WI38 (cell line): ENCODE data around the gene RFXAP.

ENCODE experiments used
- H3K4me3 ChIP-seq: 2 replicates; pipeline ENCODE4 v1.5.1; 2011; ENCODE audit warnings: low read depth, mild to moderate bottlenecking, control low read depth, low read length
- TF ChIP-seq, protein P1 (sequence below): IDR thresholded peaks from 2 replicates; pipeline ENCODE4 v1.5.1; 2012; ENCODE audit warnings: low read depth, mild to moderate bottlenecking, control low read depth, low read length

RFXAP gene

DNA sequence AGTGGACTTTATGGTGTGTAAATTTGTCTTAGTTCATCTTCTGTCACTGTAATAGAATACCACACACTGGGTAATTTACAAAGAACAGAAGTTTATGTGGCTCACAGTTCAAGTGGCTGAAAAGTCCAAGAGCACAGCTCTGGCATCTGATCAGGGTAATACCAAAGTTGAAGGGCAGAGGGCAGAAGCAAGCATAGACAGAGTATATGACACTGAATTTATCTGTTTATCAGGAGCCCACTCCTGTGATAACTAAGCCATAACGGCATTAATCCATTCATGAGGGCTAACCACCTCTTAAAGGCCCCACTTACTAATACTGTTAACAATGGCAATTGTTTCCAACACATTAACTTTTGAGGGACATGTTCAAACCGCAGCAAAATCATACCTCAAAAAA, 4.0 kb upstream of the RFXAP start:
- no peak overlapping the region for H3K4me3 ChIP-seq
- TF ChIP-seq, protein P1, sequence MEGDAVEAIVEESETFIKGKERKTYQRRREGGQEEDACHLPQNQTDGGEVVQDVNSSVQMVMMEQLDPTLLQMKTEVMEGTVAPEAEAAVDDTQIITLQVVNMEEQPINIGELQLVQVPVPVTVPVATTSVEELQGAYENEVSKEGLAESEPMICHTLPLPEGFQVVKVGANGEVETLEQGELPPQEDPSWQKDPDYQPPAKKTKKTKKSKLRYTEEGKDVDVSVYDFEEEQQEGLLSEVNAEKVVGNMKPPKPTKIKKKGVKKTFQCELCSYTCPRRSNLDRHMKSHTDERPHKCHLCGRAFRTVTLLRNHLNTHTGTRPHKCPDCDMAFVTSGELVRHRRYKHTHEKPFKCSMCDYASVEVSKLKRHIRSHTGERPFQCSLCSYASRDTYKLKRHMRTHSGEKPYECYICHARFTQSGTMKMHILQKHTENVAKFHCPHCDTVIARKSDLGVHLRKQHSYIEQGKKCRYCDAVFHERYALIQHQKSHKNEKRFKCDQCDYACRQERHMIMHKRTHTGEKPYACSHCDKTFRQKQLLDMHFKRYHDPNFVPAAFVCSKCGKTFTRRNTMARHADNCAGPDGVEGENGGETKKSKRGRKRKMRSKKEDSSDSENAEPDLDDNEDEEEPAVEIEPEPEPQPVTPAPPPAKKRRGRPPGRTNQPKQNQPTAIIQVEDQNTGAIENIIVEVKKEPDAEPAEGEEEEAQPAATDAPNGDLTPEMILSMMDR, result peak; percentile 44; the same call in 1 of the 2 replicates

DNA sequence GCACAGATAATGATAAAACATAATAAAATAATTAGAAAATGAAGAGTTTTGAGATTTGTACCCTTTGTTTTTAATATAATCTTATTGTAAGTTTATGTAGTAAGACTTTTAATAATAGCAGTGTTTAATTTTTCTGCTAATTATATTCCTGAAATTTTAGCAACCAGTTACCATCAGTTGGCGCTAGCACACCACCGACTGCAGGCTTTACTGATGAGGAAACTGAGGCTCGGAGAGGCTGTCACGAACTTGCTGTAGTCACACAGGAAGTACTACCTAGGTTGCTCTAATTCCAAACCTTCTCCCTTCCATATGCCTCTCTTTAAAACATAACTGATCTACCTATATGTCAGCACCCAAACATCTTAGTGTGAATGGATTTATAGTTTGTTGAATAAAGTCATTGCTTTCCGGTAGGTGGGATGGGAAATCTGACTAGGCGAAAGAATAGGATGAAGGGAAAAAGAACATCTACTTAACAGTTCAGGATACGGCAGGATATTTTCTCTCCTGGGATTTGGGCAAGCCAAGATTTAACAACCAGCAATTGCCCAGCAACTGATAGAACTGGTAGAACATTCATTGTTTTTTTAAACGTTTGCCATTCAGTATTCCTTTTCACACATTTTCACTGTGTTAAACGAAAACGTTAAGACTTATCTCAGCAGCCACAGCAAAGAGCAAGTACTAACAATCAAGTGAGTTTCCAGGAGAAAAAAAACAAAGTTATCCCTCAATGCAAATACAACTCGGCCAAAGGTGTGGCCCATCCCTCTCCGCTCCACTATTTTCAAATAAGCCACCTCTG, 822 bp upstream of the RFXAP start:
- TF ChIP-seq, protein P1, result no peak

DNA sequence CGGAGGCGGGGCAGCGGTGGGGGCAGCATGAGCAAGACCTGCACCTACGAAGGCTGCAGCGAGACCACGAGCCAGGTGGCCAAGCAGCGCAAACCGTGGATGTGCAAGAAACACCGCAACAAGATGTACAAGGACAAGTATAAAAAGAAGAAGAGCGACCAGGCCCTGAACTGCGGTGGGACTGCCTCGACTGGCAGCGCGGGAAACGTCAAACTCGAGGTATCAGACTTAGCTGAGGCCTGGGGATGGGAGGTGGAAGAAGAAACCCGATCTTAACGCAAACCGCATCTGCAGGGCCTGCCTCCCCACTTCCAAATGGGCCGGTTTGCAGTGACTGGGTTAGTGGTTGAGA, 693 bp downstream of the RFXAP start:
- H3K4me3 ChIP-seq, result peak overlapping the region; percentile 66
- TF ChIP-seq, protein P1, result no peak

More for the DNA sequence above, 822 bp upstream of the RFXAP start:
- H3K4me3 ChIP-seq, result peak overlapping the region; percentile 66

DNA sequence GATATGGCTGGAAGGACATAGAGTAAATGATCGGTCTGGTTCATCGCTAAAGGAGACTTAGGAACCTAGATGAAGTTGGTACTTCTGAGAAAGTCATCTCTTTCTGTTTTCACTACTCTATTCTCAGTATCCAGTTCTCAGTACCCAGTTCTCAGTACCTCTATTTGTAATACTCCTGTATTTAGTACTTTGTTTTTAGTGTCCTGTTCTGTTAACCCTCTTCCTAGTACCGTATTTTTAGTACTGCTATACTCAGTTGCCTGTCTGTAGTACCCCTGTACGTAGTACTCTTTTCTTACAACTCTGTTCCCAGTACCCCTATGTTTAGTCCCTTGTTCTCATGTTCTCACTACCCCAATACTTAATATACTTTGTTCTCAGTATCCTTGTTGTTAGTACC, 1.2 kb downstream of the RFXAP start:
- TF ChIP-seq, protein P1, result no peak
- H3K4me3 ChIP-seq, result peak overlapping the region; percentile 66

DNA sequence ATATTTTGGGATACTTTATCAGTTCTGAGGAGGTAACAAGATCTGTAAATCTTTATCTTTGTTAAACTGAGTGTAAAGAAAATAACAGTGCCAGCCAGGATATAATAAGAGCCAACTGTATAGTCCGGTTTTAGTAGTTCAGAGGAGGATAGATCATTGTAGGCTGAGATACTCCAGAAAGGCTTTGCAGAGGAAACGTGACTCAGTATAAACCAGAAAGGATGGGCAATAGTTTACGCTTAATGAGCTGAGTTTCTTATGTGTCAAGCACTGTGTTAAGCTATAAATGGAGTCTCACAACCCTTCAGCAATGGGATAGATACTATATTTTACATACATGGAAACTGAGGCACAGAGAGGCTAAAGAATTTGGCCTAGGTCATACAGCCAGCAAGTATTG, 3.8 kb downstream of the RFXAP start:
- no peak overlapping the region for H3K4me3 ChIP-seq
- TF ChIP-seq, protein P1, result no peak

DNA sequence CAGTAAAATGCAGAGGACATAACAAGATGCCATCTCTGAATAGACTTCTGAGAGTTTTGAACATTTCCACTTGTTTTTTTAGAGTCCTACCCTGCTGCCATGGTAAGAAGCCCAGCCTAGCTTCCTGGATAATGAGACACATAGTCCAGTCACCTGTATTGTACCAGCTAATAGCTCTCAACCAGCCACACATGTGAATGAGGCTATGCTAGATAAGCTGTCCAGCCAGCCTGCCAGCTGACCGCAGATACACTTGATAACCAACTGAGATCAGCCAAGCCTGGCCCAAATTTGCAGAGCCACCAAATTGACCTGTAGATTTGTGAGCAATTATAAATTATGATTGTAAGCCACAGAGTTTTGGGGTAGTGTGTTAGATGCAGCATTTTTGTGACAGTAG, 10.7 kb downstream of the RFXAP start:
- TF ChIP-seq, protein P1, result no peak
- no peak overlapping the region for H3K4me3 ChIP-seq

DNA sequence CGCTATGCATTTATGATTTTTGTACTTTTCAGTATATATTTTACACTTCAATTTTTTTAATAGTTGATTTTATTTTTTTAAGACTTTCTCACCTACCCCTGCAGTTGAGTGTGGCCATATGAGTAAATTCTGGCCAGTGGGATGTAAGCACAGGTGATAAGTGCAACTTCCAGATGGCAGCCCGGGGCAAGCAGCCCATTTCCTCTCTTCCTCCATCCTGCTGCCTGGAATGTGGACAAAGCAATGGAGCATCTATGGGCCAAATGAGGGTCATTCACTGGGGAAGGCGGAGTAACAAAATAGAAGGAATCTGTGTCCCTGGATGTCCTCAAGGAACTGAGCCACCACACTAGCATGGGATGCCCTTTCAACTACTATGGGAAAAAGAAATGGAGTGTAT, 12.3 kb downstream of the RFXAP start:
- no peak overlapping the region for H3K4me3 ChIP-seq
- TF ChIP-seq, protein P1, result no peak
